SK-N-SH (cell line): ENCODE data around the gene KCNQ2. TPM values are rescaled to one million over a fixed set of nuclear protein-coding genes. Genes with fewer than 3 reads are reported as not detected.

ENCODE experiments used
- CTCF ChIA-PET: fragments of 300-600, 350-600 bp; formaldehyde crosslinking; extraction: SDS; loops from one replicate; lab custom pipeline; 2021; lab: Yijun Ruan, JAX
- POLR2A ChIA-PET: fragments of 350-600 bp; sonication (Branson Sonifier 250); formaldehyde crosslinking; extraction: SDS; loops from one replicate; lab custom pipeline; 2020; ENCODE audit warnings: antibody characterized with exemption, inconsistent platforms; lab: Yijun Ruan, JAX
- DNase-seq: peaks from one replicate; pipeline ENCODE4 v3.0.0; 2012
- H2AFZ ChIP-seq: fragments of 200-600 bp; sonication (generic); 2 replicates; pipeline ENCODE4 v1.8.1; 2016; ENCODE audit warnings: antibody characterized with exemption, mild to moderate bottlenecking, low read depth
- H3F3A ChIP-seq: fragments of 200-600 bp; sonication (generic); replicated peaks from 2 replicates; pipeline ENCODE3; 2016; ENCODE audit warnings: antibody characterized with exemption, mild to moderate bottlenecking; ENCODE audit not compliant: insufficient read depth
- H3K27ac ChIP-seq, 2 experiments: fragments of 200-500 bp in 1 of 2; fragments of 200-600 bp in 1 of 2; sonication (Bioruptor generic) in 1 of 2; sonication (generic), shearing (Covaris generic) in 1 of 2; 2 replicates each; pipeline versions ENCODE4 v1.5.1 to v1.6.1; 2014 to 2016; ENCODE audit warnings: low read depth in 2 of 2, inconsistent platforms in 1 of 2, low read length in 1 of 2, mild to moderate bottlenecking in 1 of 2, mixed read lengths in 1 of 2
- H3K27me3 ChIP-seq: fragments of 200-600 bp; sonication (generic), shearing (Covaris generic); 2 replicates; pipeline ENCODE4 v1.6.1; 2016; ENCODE audit warnings: mixed run types; ENCODE audit not compliant: insufficient read depth
- H3K36me3 ChIP-seq, 2 experiments: fragments of 200-500 bp in 1 of 2; fragments of 200-600 bp in 1 of 2; sonication (Bioruptor generic) in 1 of 2; sonication (generic) in 1 of 2; replicated peaks in 1 of 2; 2 replicates each; pipeline versions ENCODE3 to v1.5.1; 2014 to 2016; ENCODE audit warnings: low read length in 1 of 2, mild to moderate bottlenecking in 1 of 2; ENCODE audit not compliant: insufficient read depth in 2 of 2, control insufficient read depth in 1 of 2
- H3K4me1 ChIP-seq, 2 experiments: fragments of 200-500 bp in 1 of 2; fragments of 200-600 bp in 1 of 2; sonication (Bioruptor generic) in 1 of 2; sonication (generic), shearing (Covaris generic) in 1 of 2; 2 replicates each; pipeline versions ENCODE4 v1.5.1 to v1.6.1; 2014 to 2016; ENCODE audit warnings: low read depth in 1 of 2, low read length in 1 of 2, mixed run types in 1 of 2; ENCODE audit not compliant: insufficient read depth in 2 of 2, control insufficient read depth in 1 of 2
- H3K4me2 ChIP-seq: fragments of 200-600 bp; sonication (generic), shearing (Covaris generic); 2 replicates; pipeline ENCODE4 v1.6.1; 2017; ENCODE audit warnings: mixed run types
- H3K4me3 ChIP-seq, 2 experiments: fragments of 200-500 bp in 1 of 2; fragments of 200-600 bp in 1 of 2; sonication (Bioruptor generic) in 1 of 2; sonication (generic), shearing (Covaris generic) in 1 of 2; 2 replicates each; pipeline versions ENCODE4 v1.5.1 to v1.8.1; 2014 to 2016; ENCODE audit warnings: low read depth in 2 of 2, inconsistent platforms in 1 of 2, low read length in 1 of 2, mild to moderate bottlenecking in 1 of 2, mixed read lengths in 1 of 2, moderate library complexity in 1 of 2
- H3K79me2 ChIP-seq: fragments of 200-600 bp; sonication (generic); 2 replicates; pipeline ENCODE4 v1.8.1; 2017; ENCODE audit warnings: mild to moderate bottlenecking; ENCODE audit not compliant: insufficient read depth
- H3K9ac ChIP-seq: fragments of 200-600 bp; sonication (generic); 2 replicates; pipeline ENCODE4 v1.6.1; 2017; ENCODE audit warnings: mixed run types
- H3K9me2 ChIP-seq: fragments of 200-600 bp; sonication (generic); 2 replicates; pipeline ENCODE4 v1.6.1; 2017; ENCODE audit warnings: mixed run types
- H3K9me3 ChIP-seq: fragments of 200-600 bp; sonication (generic); 2 replicates; pipeline ENCODE4 v1.6.1; 2017; ENCODE audit warnings: mixed run types, mild to moderate bottlenecking, moderate library complexity
- H4K20me1 ChIP-seq: fragments of 200-600 bp; sonication (generic); 2 replicates; pipeline ENCODE4 v1.6.1; 2017; ENCODE audit warnings: mild to moderate bottlenecking, mixed run types; ENCODE audit not compliant: insufficient read depth
- CHD2 ChIP-seq: fragments of 150-350 bp; IDR thresholded peaks from 2 replicates; pipeline ENCODE4 v1.6.1; 2018; ENCODE audit warnings: low read length; ENCODE audit not compliant: partially characterized antibody
- CTCF ChIP-seq: fragments of 200-600 bp; sonication (generic); IDR thresholded peaks from 2 replicates; pipeline ENCODE4 v1.6.1; 2017; ENCODE audit warnings: antibody characterized with exemption, mild to moderate bottlenecking, moderate library complexity
- ELF1 ChIP-seq: IDR thresholded peaks from 2 replicates; pipeline ENCODE4 v1.4.0; 2012
- EP300 ChIP-seq, 2 experiments: IDR thresholded peaks; 2 replicates each; pipeline versions ENCODE4 v1.4.0 to v1.6.1; 2012; ENCODE audit warnings: borderline replicate concordance in 1 of 2, low read depth in 1 of 2, low read length in 1 of 2
- EZH2phosphoT487 ChIP-seq: fragments of 200-600 bp; sonication (generic); IDR thresholded peaks from 2 replicates; pipeline ENCODE4 v1.6.1; 2017; ENCODE audit warnings: low read depth, mixed run types, mild to moderate bottlenecking, antibody characterized with exemption, moderate library complexity, borderline replicate concordance
- FOSL2 ChIP-seq: IDR thresholded peaks from 2 replicates; pipeline ENCODE4 v1.4.0; 2012; ENCODE audit warnings: low read depth, mild to moderate bottlenecking, moderate library complexity, borderline replicate concordance
- FOXJ3 ChIP-seq: sonication (generic); formaldehyde crosslinking; IDR thresholded peaks from 2 replicates; pipeline ENCODE4 v1.5.1; 2020; ENCODE audit warnings: mild to moderate bottlenecking, missing genetic modification reagents
- GATA2 ChIP-seq: sonication (generic); formaldehyde crosslinking; IDR thresholded peaks from 2 replicates; pipeline ENCODE4 v1.5.0; 2020; ENCODE audit warnings: mild to moderate bottlenecking, missing genetic modification reagents
- IRF3 ChIP-seq: fragments of 150-350 bp; IDR thresholded peaks from 2 replicates; pipeline ENCODE4 v1.6.1; 2016; ENCODE audit warnings: mild to moderate bottlenecking, low read depth, low read length
- JUND ChIP-seq: IDR thresholded peaks from 2 replicates; pipeline ENCODE4 v1.4.0; 2012
- MAX ChIP-seq: IDR thresholded peaks from 2 replicates; pipeline ENCODE4 v1.4.0; 2012; ENCODE audit warnings: low read depth
- MEF2A ChIP-seq: IDR thresholded peaks from 2 replicates; pipeline ENCODE4 v1.4.0; 2012; ENCODE audit warnings: low read depth, borderline replicate concordance
- MXI1 ChIP-seq: IDR thresholded peaks from 2 replicates; pipeline ENCODE4 v1.6.1; 2012; ENCODE audit warnings: mild to moderate bottlenecking, low read depth, low read length, improper control_type of control experiment
- NFIC ChIP-seq: IDR thresholded peaks from 2 replicates; pipeline ENCODE4 v1.4.0; 2012; ENCODE audit warnings: borderline replicate concordance
- POLR2AphosphoS5 ChIP-seq: IDR thresholded peaks from 2 replicates; pipeline ENCODE4 v1.6.1; 2012; ENCODE audit warnings: low read depth, low read length
- RAD21 ChIP-seq: IDR thresholded peaks from 2 replicates; pipeline ENCODE4 v1.6.1; 2012; ENCODE audit warnings: mild to moderate bottlenecking, low read length
- RCOR1 ChIP-seq: fragments of 150-350 bp; IDR thresholded peaks from 2 replicates; pipeline ENCODE4 v1.6.1; 2017; ENCODE audit warnings: antibody characterized with exemption, low read length
- RFX5 ChIP-seq: IDR thresholded peaks from 2 replicates; pipeline ENCODE4 v1.6.1; 2012; ENCODE audit warnings: mild to moderate bottlenecking, improper control_type of control experiment, low read length
- SIN3A ChIP-seq: IDR thresholded peaks from 2 replicates; pipeline ENCODE4 v1.6.1; 2012; ENCODE audit warnings: low read depth, mild to moderate bottlenecking, low read length, moderate library complexity, borderline replicate concordance
- SMC3 ChIP-seq: IDR thresholded peaks from 2 replicates; pipeline ENCODE4 v1.6.1; 2012; ENCODE audit warnings: low read depth, low read length, improper control_type of control experiment
- TCF12 ChIP-seq: IDR thresholded peaks from 2 replicates; pipeline ENCODE4 v1.4.0; 2012
- USF2 ChIP-seq: fragments of 150-350 bp; IDR thresholded peaks from 2 replicates; pipeline ENCODE4 v1.6.1; 2017; ENCODE audit warnings: antibody characterized with exemption, low read length, low read depth, borderline replicate concordance
- YY1 ChIP-seq: IDR thresholded peaks from 2 replicates; pipeline ENCODE4 v1.4.0; 2012; ENCODE audit warnings: low read depth, mild to moderate bottlenecking
- WGBS: methylation state at CpG from one replicate; pipeline ENCODE4 v1.1.6; 2017; ENCODE audit warnings: low lambda C conversion rate; 5-methylcytosine and 5-hydroxymethylcytosine counted together
- polyA plus RNA-seq, 3 experiments: library from polyadenylated mRNA; depleted of rRNA; stranded (reverse); fragments of >200 nt; gene quantifications; 2 replicates each; pipeline ENCODE4 v1.2.3, GENCODE V29; 2012

Gene KCNQ2
- polyA plus RNA-seq, 1 of the 3 experiments (the other 2 are of a cell fraction): 3.9 TPM

GRCh38 chr20:63451821-63452220 is 20.6 kb downstream of the KCNQ2 start:
- ChIA-PET POLR2A (interaction anchor here (1.4 to 1.6 kb wide), 2 partner anchors 33 to 69 kb away, joined by 6 read pairs; partner anchors contain the start of gene PPDPF), CTCF (interaction anchor here (0.9 to 2.0 kb wide), 5 partner anchors 13 to 86 kb away, joined by 3 to 8 read pairs (median 3); no protein-coding TSS in a partner anchor)
- TF ChIP-seq POLR2AphosphoS5 (no peak), MXI1 (no peak), FOSL2 (no peak), YY1 (no peak), EP300 (IDR thresholded peaks at IDR 0.05; ENCODE audit: borderline replicate concordance in 1 of 2, low read depth in 1 of 2, low read length in 1 of 2) (no peak), ELF1 (no peak), GATA2 (CRISPR knock-in tag) (no peak), FOXJ3 (CRISPR knock-in tag) (no peak), SMC3 (no peak), RCOR1 (no peak), MAX (no peak), RFX5 (no peak)
- no peak overlapping the region for H2AFZ ChIP-seq
- no peak overlapping the region for H3K9ac ChIP-seq
- no peak for DNase-seq
- no peaks in the 10 kb centered on the region for H3K79me2 ChIP-seq
- no peaks in the 10 kb centered on the region for H3K9me3 ChIP-seq
- peaks cover 9 to 77% of the 10 kb centered on the region in 2 experiments; a peak in 2 of 4 replicates for H3K4me1 ChIP-seq
- H3K9me2 ChIP-seq: no peaks in the 10 kb centered on the region
- H3K27ac ChIP-seq: peak overlapping the region in 1 of 2 experiments; percentile 99; a peak in 2 of 4 replicates
- H3F3A ChIP-seq: no peaks in the 10 kb centered on the region
- H4K20me1 ChIP-seq: no peaks in the 10 kb centered on the region
- no peak overlapping the region for H3K4me2 ChIP-seq
- no peak overlapping the region for H3K4me3 ChIP-seq
- no peaks in the 10 kb centered on the region; the same call in 1 of the 2 replicates for H3K27me3 ChIP-seq
- 93% methylated on average over 8 of the region's 17 CpGs for WGBS
- H3K36me3 ChIP-seq: no peaks in the 10 kb centered on the region

GRCh38 chr20:63449796-63450730 is 22.4 kb downstream of the KCNQ2 start:
- H3K4me3 ChIP-seq: no peak overlapping the region
- H4K20me1 ChIP-seq: no peaks in the 10 kb centered on the region
- no peak overlapping the region for H3K4me2 ChIP-seq
- CTCF ChIA-PET: interaction anchor here (0.8 to 1.0 kb wide), 2 partner anchors 15 to 141 kb away, joined by 3 read pairs; no protein-coding TSS in a partner anchor
- H2AFZ ChIP-seq: no peak overlapping the region
- peak overlapping the region in 1 of 2 experiments; percentile 35; a peak in 1 of 4 replicates for H3K27ac ChIP-seq
- no peaks in the 10 kb centered on the region for H3K27me3 ChIP-seq
- no peak overlapping the region for H3K9ac ChIP-seq
- H3K79me2 ChIP-seq: no peaks in the 10 kb centered on the region
- peak; percentile 62 for DNase-seq
- H3F3A ChIP-seq: no peaks in the 10 kb centered on the region
- POLR2A ChIA-PET: no interaction called here
- 77% methylated on average over 23 of the region's 30 CpGs for WGBS
- H3K4me1 ChIP-seq: peaks cover 9 to 77% of the 10 kb centered on the region in 2 experiments; a peak in 2 of 4 replicates
- H3K9me2 ChIP-seq: no peaks in the 10 kb centered on the region
- no peaks in the 10 kb centered on the region for H3K36me3 ChIP-seq
- no peaks in the 10 kb centered on the region for H3K9me3 ChIP-seq
- TF ChIP-seq RAD21: no peak
- no peak for TF ChIP-seq YY1
- no peak for TF ChIP-seq MAX
- TF ChIP-seq SIN3A: no peak
- TF ChIP-seq TCF12: no peak
- TF ChIP-seq CTCF: no peak
- no peak for TF ChIP-seq JUND
- TF ChIP-seq USF2: no peak
- TF ChIP-seq FOXJ3 (CRISPR knock-in tag): no peak
- no peak for TF ChIP-seq RCOR1
- TF ChIP-seq NFIC: no peak
- TF ChIP-seq CHD2: no peak
- no peak for TF ChIP-seq EZH2phosphoT487
- no peak for TF ChIP-seq ELF1
- no peak for TF ChIP-seq MEF2A
- no peak for TF ChIP-seq IRF3
- no peak for TF ChIP-seq POLR2AphosphoS5
